ENCODE results near the gene MYH14. TPM values are rescaled to one million over a fixed set of nuclear protein-coding genes. Genes with fewer than 3 reads are reported as not detected.

Gene MYH14
- total and polyA plus RNA-seq, 2 of the 8 experiments (the other 6 are each of a cell fraction or from before 2014, with no cell fraction given), result 17.3 to 28.6 TPM

DNA sequence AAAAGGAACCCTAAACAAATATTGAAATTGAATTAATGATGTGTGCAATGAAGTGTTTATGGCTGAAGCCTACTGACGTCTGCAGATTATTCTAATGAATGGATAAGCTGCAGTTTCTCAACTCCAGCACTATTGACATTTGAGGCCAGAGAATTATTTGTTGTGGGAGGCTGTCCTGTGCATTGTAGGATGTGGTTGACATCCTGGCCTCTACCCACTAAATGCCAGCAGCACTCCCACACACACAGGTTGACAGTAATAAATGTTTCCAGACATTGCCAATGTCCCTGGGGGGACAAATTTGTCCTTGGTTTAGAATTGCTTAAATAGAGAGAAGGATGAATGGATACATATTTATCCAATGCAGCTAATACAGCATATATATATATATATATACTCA is 19.2 kb upstream of the MYH14 start (continued):
- TF ChIP-seq, protein P1, sequence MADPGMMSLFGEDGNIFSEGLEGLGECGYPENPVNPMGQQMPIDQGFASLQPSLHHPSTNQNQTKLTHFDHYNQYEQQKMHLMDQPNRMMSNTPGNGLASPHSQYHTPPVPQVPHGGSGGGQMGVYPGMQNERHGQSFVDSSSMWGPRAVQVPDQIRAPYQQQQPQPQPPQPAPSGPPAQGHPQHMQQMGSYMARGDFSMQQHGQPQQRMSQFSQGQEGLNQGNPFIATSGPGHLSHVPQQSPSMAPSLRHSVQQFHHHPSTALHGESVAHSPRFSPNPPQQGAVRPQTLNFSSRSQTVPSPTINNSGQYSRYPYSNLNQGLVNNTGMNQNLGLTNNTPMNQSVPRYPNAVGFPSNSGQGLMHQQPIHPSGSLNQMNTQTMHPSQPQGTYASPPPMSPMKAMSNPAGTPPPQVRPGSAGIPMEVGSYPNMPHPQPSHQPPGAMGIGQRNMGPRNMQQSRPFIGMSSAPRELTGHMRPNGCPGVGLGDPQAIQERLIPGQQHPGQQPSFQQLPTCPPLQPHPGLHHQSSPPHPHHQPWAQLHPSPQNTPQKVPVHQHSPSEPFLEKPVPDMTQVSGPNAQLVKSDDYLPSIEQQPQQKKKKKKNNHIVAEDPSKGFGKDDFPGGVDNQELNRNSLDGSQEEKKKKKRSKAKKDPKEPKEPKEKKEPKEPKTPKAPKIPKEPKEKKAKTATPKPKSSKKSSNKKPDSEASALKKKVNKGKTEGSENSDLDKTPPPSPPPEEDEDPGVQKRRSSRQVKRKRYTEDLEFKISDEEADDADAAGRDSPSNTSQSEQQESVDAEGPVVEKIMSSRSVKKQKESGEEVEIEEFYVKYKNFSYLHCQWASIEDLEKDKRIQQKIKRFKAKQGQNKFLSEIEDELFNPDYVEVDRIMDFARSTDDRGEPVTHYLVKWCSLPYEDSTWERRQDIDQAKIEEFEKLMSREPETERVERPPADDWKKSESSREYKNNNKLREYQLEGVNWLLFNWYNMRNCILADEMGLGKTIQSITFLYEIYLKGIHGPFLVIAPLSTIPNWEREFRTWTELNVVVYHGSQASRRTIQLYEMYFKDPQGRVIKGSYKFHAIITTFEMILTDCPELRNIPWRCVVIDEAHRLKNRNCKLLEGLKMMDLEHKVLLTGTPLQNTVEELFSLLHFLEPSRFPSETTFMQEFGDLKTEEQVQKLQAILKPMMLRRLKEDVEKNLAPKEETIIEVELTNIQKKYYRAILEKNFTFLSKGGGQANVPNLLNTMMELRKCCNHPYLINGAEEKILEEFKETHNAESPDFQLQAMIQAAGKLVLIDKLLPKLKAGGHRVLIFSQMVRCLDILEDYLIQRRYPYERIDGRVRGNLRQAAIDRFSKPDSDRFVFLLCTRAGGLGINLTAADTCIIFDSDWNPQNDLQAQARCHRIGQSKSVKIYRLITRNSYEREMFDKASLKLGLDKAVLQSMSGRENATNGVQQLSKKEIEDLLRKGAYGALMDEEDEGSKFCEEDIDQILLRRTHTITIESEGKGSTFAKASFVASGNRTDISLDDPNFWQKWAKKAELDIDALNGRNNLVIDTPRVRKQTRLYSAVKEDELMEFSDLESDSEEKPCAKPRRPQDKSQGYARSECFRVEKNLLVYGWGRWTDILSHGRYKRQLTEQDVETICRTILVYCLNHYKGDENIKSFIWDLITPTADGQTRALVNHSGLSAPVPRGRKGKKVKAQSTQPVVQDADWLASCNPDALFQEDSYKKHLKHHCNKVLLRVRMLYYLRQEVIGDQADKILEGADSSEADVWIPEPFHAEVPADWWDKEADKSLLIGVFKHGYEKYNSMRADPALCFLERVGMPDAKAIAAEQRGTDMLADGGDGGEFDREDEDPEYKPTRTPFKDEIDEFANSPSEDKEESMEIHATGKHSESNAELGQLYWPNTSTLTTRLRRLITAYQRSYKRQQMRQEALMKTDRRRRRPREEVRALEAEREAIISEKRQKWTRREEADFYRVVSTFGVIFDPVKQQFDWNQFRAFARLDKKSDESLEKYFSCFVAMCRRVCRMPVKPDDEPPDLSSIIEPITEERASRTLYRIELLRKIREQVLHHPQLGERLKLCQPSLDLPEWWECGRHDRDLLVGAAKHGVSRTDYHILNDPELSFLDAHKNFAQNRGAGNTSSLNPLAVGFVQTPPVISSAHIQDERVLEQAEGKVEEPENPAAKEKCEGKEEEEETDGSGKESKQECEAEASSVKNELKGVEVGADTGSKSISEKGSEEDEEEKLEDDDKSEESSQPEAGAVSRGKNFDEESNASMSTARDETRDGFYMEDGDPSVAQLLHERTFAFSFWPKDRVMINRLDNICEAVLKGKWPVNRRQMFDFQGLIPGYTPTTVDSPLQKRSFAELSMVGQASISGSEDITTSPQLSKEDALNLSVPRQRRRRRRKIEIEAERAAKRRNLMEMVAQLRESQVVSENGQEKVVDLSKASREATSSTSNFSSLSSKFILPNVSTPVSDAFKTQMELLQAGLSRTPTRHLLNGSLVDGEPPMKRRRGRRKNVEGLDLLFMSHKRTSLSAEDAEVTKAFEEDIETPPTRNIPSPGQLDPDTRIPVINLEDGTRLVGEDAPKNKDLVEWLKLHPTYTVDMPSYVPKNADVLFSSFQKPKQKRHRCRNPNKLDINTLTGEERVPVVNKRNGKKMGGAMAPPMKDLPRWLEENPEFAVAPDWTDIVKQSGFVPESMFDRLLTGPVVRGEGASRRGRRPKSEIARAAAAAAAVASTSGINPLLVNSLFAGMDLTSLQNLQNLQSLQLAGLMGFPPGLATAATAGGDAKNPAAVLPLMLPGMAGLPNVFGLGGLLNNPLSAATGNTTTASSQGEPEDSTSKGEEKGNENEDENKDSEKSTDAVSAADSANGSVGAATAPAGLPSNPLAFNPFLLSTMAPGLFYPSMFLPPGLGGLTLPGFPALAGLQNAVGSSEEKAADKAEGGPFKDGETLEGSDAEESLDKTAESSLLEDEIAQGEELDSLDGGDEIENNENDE (IDR thresholded peaks at IDR 0.05; ENCODE audit: insufficient replicate concordance, low read length), result no peak
- TF ChIP-seq NRF1 (IDR thresholded peaks at IDR 0.05; ENCODE audit: low read depth, low read length) (no peak), RAD21 (IDR thresholded peaks at IDR 0.05 in 1 of 2, conservative IDR thresholded peaks at IDR 0.05 in 1 of 2; ENCODE audit: low read depth in 2 of 2, low read length in 2 of 2) (no peak), TAF1 (IDR thresholded peaks at IDR 0.05; ENCODE audit: low read depth, low read length) (no peak), CEBPB (IDR thresholded peaks at IDR 0.05; ENCODE audit: low read depth, low read length) (no peak), JUND (IDR thresholded peaks at IDR 0.05; ENCODE audit: low read length) (no peak), CHD2 (IDR thresholded peaks at IDR 0.05; ENCODE audit: low read length) (no peak), POU5F1 (IDR thresholded peaks at IDR 0.05; ENCODE audit: low read depth, low read length) (no peak)
